SJSA1 (cell line): Measurements from ENCODE around the gene TMEM232. TPM values are rescaled to one million over a fixed set of nuclear protein-coding genes. Genes with fewer than 3 reads are reported as not detected.

Experiments
- DNase-seq, 2 experiments: peaks; one replicate each; pipeline ENCODE4 v3.0.0-alpha.2; 2015 to 2020; ENCODE audit warnings: low spot score in 2 of 2, low read depth in 1 of 2
- H3K27ac ChIP-seq: fragments of 250-450 bp; sonication (Bioruptor Pico); 2 replicates; pipeline ENCODE4 v1.5.1; 2020; ENCODE audit warnings: mild to moderate bottlenecking, moderate library complexity
- H3K27me3 ChIP-seq: fragments of 250-450 bp; sonication (Bioruptor Pico); replicated peaks from 2 replicates; pipeline ENCODE4 v1.5.1; 2020; ENCODE audit warnings: mild to moderate bottlenecking, moderate library complexity
- H3K36me3 ChIP-seq: fragments of 250-450 bp; sonication (Bioruptor Pico); 2 replicates; pipeline ENCODE4 v1.5.1; 2020; ENCODE audit warnings: mild to moderate bottlenecking
- H3K4me1 ChIP-seq: fragments of 250-450 bp; sonication (Bioruptor Pico); replicated peaks from 2 replicates; pipeline ENCODE4 v1.6.1; 2021; ENCODE audit warnings: mild to moderate bottlenecking
- H3K4me3 ChIP-seq: fragments of 250-450 bp; sonication (Bioruptor Pico); 2 replicates; pipeline ENCODE4 v1.5.1; 2020; ENCODE audit warnings: mild to moderate bottlenecking
- H3K9me3 ChIP-seq: fragments of 250-450 bp; sonication (Bioruptor Pico); replicated peaks from 2 replicates; pipeline ENCODE4 v1.5.1; 2020; ENCODE audit warnings: mild to moderate bottlenecking
- total RNA-seq: library from RNA; depleted of rRNA; stranded (reverse); fragments of >200 nt; shearing (Covaris generic); gene quantifications from 2 replicates; pipeline ENCODE4 v1.2.3, GENCODE V29; 2014; rRNA removed

TMEM232 gene
- total RNA-seq, 1 experiment from 2014 or later, result 2.1 TPM

DNA sequence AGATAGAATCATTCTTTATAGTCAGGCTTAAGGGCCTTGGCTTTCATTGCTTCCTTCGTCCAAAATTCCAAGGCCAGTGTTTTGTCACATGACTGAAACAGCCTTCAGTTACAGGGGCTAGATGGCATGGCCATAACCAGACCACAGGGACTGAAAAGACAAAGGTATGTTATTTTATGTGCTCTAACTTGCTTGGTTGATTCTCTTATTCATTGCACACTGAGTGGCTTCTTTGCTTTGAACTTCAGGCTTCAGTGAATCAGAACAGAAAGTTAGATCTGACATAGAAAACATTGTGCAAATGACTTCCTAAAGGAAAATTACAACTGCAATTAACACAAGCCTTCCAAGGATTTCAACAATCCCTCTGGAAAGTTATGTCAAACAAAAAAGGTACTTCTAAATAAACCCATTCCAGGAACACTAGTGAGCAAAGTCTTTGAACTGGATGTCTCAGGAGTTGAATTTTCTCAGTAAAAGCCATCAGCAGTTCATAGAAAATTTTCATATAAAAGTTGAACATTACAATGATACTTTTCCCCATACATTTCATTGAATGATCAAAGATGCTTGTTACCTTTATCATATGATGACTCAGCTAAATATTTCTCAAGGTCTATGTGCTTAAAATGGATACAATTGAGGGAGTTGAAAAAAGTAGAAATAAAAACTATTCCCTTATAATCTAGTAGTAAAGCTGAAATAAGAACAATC lies 355.3 kb downstream of the TMEM232 start:
- H3K36me3 ChIP-seq, result no peaks in the 10 kb centered on the region
- no peaks in the 10 kb centered on the region for H3K4me1 ChIP-seq
- H3K27me3 ChIP-seq, result no peaks in the 10 kb centered on the region
- H3K9me3 ChIP-seq, result no peaks in the 10 kb centered on the region
- H3K27ac ChIP-seq, result no peak overlapping the region
- H3K4me3 ChIP-seq, result no peak overlapping the region
- DNase-seq, result no peak

Other genes starting within 250 kb of the TMEM232 start
- gene SLC25A46, start 12.3 kb upstream of the TMEM232 start, total RNA-seq, result 93.7 and 117 TPM in 2 replicates